Activated CD4-positive, alpha-beta T cell treated with anti-CD3 and anti-CD28 coated beads, Interleukin-2, amount 50 U/mL, for 1 hour (primary cell): ENCODE data around the gene C19orf25.
A peak's percentile ranks its signal among the peaks of the same experiment; 100 is the strongest.
"Not testable (repeated sequence)": the region's sequence is repeated elsewhere in the genome, so short reads cannot be mapped to it uniquely, and the experiment has no call there.

Experiments used
- DNase-seq: peaks from one replicate; pipeline ENCODE4 v3.0.0-alpha.2; 2020

The C19orf25 gene

DNA sequence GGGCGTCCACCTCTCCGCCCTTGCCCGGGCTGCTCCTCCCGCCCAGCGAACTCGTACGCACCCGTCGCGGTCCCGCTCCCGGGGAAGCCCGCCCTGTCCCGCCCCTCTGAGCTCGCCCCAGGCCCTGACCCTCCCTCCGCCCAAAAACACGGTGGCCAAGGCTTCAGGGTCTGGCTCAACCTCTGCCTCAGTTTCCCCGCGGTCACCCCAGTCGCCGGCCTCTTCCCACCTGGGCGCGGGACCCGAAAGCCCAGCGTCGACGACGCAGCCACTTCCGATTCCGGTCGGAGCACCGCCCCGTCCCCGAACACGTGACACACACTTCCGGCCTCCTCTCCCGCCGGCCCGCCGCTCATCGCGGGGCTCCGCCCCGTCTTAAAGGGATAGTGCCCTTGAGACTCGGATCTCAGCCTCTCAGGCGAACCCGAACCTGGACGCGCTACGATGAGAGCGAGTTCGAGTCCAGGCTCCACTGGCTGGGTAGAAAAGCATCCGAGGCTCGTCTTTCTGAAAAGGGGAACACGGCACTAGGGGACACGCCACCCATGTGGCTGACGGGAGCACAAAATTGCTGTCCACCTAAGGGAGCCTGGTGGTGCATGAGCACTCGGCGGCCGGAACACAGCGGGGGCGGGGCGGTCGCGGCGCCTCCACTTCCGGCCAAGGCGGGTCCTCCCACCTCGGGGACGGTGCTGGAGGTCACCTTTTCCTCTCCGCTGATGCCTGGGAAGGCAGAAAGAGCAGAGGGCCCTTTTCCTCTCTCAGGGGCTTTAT lies at the start of gene C19orf25:
C19orf25 (minus strand) TSS at position 282 of the 774 bp plus-strand sequence. CDS start 312 bp downstream, outside the sequence.
- DNase-seq: peak; percentile 88

DNA sequence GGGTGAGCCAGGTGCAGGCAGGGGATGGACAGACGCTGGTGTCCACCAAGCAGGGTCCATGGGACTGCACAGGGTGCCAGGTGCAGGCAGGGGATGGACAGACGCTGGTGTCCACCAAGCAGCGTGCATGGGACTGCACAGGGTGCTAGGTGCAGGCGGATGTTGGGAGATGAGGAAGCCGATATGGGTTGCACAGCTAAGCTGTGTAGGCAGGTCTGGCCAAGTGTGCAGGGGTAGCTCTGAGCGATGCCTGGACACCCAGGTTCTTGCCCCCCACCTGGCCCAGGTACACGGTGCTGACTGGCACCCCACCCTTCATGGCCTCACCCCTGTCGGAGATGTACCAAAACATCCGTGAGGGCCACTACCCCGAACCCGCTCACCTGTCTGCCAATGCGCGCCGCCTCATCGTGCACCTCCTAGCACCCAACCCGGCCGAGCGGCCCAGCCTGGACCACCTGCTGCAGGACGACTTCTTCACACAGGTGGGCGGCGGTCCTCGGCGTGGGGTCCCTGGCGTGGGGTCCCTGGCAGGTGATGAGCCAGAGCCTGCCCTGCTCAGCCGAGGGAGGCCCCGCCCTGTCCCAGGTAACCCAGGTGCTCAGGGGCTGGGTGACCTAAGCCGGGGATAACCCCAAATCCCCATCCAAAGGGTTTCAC lies 48.8 kb upstream of the C19orf25 start:
- DNase-seq: no peak

DNA sequence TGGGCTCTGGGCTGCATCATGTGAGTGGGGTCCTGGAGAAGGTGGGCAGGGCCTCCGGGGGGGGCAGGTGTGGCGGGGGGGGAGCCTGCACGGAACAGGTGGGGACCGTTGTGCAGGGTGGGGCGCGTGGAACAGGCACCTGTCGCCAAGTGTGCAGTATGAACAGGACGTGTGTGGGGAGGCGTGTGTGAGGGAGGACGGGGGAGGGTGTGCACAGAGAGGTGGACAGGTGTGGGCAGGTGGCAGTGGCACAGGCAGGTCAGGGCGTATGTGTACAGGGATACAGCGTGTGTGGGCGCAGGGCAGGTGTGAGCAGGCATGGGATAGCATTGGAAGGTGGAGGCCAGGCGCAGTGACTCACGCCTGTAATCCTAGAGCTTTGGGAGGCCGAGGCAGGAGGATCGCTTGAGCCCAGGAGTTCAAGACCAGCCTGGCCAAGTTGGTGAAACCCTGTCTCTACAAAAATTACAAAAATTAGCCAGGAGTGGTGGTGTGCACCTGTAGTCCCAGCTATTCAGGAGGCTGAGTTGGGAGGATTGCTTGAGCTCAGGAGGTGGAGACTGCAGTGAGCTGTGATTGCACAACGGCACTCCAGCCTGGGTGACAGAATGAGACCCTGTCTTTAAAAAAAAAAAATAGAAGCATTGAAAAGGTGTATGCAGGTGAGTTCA lies 48.1 kb upstream of the C19orf25 start:
- DNase-seq: no peak

DNA sequence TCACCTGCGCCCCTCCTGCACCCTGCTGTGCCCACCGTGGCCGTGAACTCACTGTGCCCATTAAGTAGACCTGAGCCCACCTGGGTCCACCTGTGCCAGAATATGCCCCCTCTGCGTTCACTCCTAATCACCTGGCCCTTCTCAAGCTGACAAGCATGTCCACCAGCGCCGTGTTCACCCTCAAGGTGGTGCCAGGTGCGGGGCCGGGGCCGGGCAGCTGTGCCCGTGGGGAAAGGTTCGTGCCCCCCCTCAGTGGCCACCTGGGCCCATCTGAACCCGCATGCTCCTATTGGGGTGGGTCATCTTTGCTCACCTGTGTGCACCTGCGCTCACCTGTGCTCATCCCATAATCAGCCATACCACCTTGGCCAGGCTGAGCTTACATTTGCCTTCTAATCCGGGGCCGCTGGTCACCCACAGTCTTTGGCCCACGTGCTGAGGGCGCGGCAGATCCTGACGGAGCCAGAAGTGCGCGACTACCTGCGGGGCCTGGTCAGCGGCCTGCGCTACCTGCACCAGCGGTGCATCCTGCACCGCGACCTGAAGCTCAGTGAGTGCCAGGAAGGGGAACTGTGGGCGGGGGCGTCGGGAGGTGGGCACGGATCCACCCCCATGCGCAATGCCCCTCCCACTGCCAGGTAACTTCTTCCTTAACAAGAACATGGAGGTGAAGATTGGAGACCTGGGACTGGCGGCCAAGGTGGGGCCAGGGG lies 47.2 kb upstream of the C19orf25 start:
- DNase-seq: no peak

DNA sequence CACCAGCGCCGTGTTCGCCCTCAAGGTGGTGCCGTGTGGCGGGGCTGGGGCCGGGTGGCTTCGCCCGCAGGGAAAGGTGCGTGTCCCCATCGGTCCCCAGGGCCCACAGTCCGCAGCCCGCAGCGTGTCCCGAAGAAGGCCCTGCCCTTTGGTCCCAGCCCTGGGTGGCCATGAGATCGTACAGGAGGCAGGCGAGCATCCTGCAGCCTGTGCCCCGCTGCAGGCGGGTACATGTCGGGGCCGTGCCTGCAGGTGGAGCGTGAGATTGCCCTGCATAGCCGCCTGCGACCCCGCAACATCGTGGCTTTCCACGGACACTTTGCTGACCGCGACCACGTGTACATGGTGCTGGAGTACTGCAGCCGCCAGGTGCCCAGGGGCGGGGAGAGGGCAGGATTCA lies 46.3 kb upstream of the C19orf25 start:
- no peak for DNase-seq

DNA sequence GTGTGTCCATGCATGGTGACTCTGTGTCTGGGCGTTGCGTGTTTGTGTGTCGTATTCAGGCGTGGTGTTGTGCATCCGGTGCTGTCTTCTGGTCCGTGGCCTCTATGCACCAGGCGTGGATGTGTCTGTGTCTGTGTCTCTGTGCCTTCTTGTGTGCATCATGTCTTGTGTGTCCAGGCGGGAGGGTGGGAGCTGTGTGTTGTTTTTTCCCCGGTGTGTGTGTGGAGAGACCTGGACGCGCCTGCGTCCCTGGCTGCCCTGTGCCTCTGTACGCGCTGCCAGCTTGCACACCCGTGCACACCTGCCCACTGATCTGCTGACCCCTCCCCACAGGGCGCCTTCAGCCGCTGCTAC lies 45.9 kb upstream of the C19orf25 start:
- DNase-seq: no peak

DNA sequence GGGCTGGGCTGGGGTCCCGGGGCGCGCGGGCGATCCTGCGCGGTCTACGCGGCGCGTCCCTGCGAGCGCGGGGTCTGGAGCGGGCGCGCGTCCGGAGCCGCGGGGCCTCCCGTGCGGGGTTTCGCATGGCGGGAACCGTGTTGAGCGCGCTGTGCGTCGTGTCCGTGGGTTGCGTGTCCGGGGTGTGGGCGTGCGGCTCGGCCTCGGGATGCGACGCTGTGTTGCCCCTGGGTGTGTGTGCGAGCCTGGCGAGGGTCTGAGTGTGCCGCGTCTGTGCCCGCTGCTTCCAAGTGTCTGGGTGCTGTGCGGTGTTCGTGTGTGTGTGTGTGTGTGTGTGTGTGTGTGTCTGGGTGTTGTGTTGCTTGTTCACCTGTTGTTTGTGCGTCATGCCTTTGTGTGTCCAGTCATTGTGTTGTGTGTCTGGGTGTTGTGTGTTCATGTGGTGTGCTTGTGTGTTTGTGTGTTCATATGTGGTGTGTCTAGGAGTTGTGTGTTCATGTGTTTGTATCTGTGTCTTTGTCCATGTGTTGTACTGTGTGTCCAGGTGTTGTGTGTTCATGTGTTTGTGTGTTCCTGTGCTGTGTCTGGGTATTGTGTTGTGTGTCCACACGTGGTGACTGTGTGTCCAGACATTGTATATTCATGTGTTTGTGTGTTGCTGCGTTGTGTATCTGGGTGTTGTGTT lies 45.4 kb upstream of the C19orf25 start:
- no peak for DNase-seq

DNA sequence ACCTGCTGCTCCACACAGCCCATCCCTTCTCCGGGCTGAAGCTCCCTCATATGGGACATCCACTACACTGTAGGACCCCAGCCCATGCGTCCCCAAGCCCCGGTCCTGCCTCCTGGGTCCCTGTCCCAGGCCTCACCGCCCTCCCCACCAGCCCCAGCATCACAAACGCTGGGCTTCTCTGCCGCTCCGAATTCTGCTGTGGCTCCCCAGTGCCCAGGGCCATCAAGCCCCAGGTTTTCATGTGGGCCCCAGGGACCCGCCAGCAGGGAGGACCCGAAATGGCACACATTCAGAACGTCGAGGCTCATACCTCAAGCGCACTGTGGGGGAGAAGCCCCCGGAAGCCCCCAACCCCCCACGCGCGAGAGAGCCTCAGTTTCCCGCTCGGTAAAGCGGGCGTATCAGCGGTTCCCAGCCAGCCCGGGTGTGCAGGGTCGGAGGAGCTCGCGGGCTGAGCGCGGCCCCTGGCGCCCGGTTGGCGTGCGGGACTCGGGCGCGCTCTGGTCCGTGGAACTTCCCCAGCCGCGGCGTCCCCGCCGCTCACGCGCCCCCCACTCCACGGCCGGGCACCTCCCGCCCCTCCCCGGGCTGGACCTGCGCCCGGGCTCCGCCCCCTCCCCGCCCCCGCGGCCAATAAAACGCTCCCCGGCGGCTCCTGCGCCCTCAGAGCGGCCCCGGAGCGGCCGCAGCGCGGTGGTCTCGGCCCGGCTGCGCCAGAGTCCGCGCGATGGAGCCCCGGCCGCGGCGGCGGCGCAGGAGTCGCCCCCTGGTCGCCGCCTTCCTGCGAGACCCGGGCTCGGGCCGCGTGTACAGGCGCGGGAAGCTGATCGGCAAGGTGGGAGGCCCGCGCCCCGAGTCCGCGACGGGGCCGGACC lies 44.6 kb upstream of the C19orf25 start, which contains the start of gene PLK5:
PLK5 (plus strand) TSS at position 666 of the 875 bp plus-strand sequence. CDS start 2,920 bp downstream, outside the sequence.
- no peak for DNase-seq

DNA sequence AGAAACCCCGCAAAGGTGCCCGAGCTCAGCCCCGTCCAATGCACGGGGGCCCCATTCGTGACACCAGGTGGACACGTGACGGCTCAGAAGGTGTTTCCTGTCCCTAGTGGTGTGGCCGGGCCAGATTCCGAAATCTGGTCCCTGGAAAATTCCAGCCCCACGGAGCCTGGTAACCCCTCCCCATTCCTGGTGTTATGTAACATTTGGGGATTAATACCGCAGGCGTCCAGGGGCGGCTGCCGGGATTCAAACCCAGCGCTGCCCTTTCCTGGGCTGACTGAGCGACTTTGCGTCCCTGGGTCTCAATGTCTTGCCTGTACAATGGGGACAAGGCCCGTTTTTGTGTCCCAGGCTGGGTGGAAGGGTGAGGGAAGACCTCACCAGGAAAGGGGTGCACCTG lies 43.8 kb upstream of the C19orf25 start:
- no peak for DNase-seq

DNA sequence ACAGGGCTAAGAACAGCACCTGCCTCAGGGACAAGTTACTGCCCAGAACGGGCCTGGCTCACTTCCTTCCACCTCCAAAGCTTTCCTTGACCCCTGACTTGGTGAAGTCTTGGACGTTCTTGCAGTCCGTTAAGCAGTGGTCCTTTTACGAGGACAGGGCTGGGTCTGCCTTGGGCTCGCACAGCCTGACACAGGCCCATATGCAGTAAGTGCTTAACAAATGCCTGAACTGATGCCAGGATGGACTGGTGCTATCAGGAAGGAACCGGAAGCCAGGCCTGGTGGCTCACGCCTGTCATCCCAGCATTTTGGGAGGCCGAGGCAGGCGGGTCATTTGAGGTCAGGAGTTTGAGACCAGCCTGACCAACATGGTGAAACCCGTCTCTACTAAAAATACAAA lies 43.0 kb upstream of the C19orf25 start:
- no peak for DNase-seq

DNA sequence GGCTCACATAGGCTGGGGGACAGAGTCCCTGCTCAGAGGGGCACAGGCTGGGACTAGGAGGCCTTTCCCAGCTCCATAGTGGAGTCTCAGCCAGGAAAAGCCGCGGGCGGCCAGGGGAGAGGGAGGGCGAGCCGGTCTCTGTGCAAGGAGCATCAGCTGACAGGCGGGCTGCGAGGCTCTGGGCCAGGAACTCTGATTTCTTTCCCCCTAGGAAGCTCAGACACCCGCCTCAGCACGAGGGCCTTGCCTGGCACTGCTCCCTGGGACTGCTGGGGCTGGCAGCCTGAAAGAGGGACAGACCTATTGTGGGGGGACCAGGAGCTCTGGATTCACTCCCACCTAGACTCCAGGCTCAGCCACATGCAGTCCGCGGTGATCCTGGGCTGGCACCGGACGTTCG lies 42.6 kb upstream of the C19orf25 start:
- no peak for DNase-seq

DNA sequence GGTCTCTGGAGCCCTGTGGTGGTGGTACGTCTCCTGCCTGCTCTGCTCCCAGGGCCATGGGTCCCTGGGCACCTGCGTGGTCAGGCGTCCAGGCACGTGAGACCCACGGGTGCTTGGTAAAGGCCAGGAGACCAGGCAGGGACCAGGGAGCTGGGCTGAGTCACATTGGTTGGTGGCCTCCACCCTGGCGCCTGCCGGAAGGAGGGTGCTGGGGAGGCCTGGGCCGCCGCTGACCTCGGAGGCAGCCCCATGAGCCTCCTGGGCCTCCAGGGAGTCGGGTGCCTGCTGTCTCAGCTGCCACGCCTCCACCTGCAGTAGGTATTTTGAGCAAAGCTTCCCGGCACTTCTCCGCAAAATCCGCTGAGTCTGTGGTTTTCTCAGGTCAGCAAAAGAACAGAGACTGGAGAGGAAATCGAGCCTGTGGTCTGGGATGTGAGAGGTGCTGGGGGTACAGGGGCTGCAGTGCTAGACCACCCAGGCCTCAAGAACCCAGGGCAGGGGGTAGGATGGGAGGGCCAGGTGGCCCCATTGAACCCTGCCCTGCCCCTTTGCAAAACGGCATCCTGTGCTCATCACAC lies 41.3 kb upstream of the C19orf25 start:
- no peak for DNase-seq

DNA sequence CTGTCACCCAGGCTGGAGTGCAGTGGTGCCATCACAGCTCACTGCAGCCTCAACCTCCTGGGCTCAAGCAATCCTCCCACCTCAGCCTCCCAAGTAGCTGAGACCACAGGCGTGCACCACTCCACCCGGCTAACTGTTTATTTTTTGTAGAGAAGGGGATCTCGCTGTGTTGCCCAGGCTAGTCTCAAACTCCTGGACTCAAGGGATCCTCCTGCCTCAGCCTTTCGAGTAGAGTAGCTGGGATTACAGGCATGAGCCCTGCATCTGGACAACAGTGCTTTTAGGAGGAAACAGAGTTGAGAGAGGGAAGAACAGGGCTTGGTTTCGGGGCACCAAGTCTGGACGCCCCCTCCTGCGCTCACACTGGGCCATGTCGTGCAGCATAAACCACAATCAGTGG lies 40.8 kb upstream of the C19orf25 start:
- not testable (repeated sequence) for DNase-seq

DNA sequence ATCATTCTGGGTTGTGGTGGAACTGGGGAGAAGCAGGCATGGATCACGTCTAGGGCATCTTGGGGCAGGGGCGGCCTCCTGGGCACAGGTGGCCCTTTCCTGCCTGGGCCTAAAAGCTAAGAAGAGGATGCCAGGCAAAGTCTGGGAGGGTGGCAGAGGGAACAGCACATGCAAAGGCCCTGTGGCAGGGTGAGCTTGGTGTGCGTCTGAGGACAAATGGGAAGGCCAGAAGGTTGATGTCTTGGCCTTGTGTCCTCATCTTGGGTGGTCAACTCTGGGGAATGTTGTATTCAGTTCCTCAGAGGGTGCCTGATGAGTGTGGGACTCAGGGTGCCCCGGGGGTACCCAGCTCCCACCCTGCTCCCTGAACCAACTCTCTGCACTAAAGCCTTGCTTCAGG lies 39.5 kb upstream of the C19orf25 start:
- no peak for DNase-seq

DNA sequence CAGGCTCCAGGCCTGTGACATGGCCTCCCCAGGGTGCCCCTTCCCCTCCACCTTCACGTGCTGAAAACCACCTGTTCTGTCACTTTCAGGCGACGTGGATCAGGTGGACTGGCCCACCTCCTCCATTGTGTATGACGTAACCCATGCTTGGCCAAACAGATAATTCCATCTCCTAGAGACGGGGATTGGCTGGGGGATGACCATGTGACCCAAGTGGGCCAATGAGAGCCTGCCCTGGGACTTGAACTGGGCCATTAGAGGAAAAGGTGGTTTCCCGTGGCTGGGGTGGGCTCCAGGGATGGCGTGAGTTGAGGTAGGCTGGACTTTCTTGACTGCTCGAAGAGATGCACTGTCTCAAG lies 37.4 kb upstream of the C19orf25 start:
- DNase-seq: no peak

DNA sequence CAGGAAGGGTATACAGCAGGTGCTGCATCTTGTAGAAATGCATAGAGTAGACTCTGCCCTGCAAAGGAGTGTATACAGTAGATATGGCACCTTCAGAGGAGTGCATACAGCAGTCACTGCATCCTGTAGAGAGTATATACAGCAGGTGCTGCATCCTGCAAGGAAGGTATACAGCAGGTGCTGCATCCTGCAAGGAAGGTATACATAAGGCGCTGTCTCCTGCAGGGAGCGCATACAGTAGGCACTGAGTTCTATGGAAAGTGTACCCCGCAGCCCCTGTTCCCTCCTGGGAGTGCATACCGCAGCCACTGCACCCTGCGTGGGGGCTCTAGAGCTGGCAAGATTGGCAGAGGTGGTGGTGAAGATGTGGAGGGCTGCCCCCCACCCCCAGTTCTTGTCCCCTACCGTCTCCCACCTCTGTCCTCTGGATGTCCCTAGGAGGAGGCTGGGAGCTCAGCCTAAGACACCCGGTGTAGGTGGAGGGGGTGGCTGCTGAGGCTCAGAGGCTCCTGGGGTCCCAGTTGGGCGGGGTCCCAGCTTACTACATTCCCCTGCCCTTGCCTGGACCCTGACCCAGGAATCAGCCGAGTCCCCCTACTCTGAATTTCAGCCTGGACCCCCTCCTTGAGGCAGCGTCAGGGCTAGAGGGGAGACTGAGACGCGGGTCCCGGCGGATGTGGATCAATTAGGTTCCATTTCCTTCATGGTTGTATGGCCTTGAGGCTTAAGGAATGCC lies 36.1 kb upstream of the C19orf25 start:
- no peak for DNase-seq

DNA sequence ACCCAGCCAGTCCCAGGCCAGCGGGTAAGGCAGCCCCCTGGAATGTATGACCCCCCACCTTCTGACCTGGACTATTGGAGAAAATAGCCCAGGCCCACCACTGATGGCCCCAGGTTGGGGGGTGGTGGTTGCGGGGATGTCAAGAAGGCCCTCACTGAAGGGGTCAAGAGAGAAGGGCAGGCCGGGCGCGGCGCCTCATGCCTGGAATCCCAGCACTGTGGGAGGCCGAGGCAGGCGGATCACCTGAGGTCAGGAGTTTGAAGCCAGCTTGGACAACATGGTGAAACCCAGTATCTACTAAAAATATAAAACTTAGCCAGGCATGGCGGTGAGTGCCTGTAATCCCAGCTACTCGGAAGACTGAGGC lies 35.3 kb upstream of the C19orf25 start:
- DNase-seq: no peak

DNA sequence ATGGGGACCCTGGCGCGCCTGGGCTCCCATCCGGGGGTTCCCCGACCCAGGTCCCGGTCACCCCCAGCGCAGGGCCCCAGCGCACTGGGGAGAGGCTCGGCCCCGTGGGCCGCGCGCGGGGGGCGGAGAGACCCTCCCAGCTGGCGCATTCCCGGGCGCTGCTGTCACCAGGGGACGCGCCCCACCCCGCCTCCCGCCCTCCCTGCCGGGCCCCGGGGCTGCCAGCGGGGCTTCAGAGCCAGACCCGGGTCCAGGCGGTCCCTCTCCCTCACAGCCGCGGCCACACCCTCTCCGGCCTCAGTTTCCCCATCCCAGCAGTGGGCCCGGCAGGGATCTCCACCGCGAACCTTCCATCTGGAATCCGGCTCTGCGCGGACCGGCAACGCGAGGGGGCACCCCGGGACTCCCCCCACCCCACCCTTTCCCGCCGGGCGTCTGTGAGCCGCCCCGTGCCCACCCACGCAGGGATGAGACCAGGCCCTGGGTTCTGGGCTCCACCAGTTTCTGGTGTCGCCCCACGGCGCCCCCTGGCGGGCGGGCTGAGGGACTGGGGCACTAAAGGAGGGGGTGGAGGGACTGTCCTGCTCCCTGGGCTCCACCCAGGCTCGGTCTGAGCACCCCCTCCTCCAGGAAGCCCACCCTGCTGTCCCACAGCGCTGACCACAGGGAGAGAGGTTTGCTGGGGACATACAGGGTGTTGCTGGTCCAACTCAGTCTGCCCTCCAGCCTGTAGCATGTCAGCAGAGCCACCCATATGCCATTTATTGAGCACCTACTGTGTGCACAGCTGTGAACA lies 34.7 kb upstream of the C19orf25 start:
- peak; percentile 68 for DNase-seq

DNA sequence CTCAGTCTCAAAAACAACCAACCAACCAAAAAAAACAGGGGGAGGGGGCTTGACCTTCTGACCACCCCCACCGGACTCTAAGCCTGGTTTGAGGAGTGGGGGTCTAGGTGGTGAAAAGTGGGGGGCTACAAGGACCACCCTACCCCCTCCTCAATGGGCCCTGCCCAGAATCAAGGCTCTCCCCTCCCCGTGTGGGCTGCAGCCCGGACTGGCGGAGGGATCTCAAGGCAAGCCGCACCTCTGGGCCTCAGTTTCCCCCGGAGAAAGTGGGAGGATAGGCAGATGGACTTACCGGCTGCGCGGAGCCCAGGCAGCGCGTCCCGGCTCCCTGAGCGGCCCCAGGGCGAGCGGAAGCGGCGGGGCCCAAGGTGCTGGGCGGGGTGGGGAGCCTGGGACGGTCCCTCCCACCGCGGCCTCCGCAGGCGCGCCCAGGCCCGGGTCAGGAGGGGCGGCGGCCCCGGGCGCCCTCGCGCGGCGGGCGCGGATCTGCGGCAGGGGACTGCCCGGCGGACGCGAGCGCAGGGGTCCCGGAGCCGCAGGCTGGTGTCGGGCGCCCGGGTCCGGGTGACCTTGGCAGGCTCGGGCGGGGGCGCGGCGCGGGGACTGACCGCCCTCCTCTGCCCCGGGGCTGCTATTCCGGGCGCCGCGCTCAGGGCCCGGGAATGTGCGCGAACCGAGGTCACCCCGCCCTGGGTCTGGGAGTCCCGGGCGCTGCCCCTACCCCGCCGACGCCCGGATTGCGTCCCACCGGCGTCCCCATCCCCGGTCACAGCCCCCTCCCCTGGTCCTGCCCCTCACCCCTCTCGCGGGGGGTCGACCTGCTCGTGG lies 33.9 kb upstream of the C19orf25 start, which contains the start of gene ADAMTSL5:
ADAMTSL5 (minus strand) TSS at position 349 of the 828 bp plus-strand sequence. CDS start 2,076 bp downstream, outside the sequence.
- peak; percentile 54 for DNase-seq
